KMS-11 (cell line): Measurements from ENCODE around the gene ZNF385B.

ENCODE experiments used
- H2AFZ ChIP-seq: fragments of 200-600 bp; sonication (generic); 2 replicates; pipeline ENCODE4 v1.6.1; 2016; ENCODE audit warnings: antibody characterized with exemption, mixed run types, low read depth
- H3K27ac ChIP-seq: fragments of 200-600 bp; sonication (generic); 2 replicates; pipeline ENCODE4 v1.6.1; 2016; ENCODE audit warnings: mild to moderate bottlenecking, mixed run types
- H3K27me3 ChIP-seq: fragments of 200-600 bp; sonication (generic); 2 replicates; pipeline ENCODE4 v1.6.1; 2017; ENCODE audit warnings: mild to moderate bottlenecking, low read depth, mixed run types, moderate library complexity; ENCODE audit not compliant: insufficient read depth
- H3K36me3 ChIP-seq: fragments of 200-600 bp; sonication (generic); 2 replicates; pipeline ENCODE4 v1.6.1; 2017; ENCODE audit warnings: mild to moderate bottlenecking, mixed run types; ENCODE audit not compliant: insufficient read depth
- H3K4me1 ChIP-seq: fragments of 200-600 bp; sonication (generic); 2 replicates; pipeline ENCODE4 v1.6.1; 2016; ENCODE audit warnings: mild to moderate bottlenecking, low read depth, mixed run types; ENCODE audit not compliant: poor library complexity, severe bottlenecking
- H3K4me2 ChIP-seq: fragments of 200-600 bp; sonication (generic); 2 replicates; pipeline ENCODE4 v1.7.0; 2016; ENCODE audit warnings: mild to moderate bottlenecking, mixed run types
- H3K4me3 ChIP-seq: fragments of 200-600 bp; sonication (generic); IDR thresholded peaks from 2 replicates; pipeline ENCODE4 v1.6.1; 2017; ENCODE audit warnings: low read depth, low read length, mixed read lengths; ENCODE audit not compliant: insufficient read depth
- H3K79me2 ChIP-seq: fragments of 200-600 bp; sonication (generic); 2 replicates; pipeline ENCODE4 v1.6.1; 2016; ENCODE audit warnings: low read depth, mixed run types; ENCODE audit not compliant: insufficient read depth
- H3K9ac ChIP-seq: fragments of 200-600 bp; sonication (generic); 2 replicates; pipeline ENCODE4 v1.6.1; 2016; ENCODE audit warnings: mild to moderate bottlenecking, mixed run types
- H4K20me1 ChIP-seq: fragments of 200-600 bp; sonication (generic); 2 replicates; pipeline ENCODE4 v1.6.1; 2016; ENCODE audit warnings: mild to moderate bottlenecking, mixed run types; ENCODE audit not compliant: insufficient read depth
- TF ChIP-seq, protein P1 (sequence below): fragments of 200-600 bp; sonication (generic); conservative IDR thresholded peaks from 2 replicates; pipeline ENCODE4 v1.6.1; 2017; ENCODE audit warnings: low read depth, mild to moderate bottlenecking, antibody characterized with exemption, low read length, moderate library complexity, mixed read lengths

Gene ZNF385B

DNA sequence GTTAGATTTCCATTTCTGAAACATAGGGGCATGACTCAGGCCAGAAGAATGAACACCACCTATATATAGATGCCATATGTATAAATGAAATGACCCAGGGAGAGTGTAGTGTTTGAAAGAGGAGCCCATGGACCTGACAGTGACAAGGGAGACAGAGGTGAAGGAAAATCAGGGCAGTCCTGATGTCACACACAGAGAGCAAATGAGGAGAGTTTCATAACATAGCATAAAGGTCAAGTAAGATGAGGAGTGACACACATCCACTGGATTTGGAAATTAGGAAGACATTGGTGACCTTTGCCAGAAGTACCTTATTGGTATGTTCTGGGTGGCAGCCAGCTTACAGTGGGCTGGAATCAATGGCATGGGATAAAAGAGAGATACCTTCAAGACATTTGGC lies 276.7 kb downstream of the ZNF385B start:
- H3K27me3 ChIP-seq = no peaks in the 10 kb centered on the region
- no peaks in the 10 kb centered on the region for H4K20me1 ChIP-seq
- no peak overlapping the region for H3K27ac ChIP-seq
- H3K4me2 ChIP-seq = no peak overlapping the region
- TF ChIP-seq, protein P1, sequence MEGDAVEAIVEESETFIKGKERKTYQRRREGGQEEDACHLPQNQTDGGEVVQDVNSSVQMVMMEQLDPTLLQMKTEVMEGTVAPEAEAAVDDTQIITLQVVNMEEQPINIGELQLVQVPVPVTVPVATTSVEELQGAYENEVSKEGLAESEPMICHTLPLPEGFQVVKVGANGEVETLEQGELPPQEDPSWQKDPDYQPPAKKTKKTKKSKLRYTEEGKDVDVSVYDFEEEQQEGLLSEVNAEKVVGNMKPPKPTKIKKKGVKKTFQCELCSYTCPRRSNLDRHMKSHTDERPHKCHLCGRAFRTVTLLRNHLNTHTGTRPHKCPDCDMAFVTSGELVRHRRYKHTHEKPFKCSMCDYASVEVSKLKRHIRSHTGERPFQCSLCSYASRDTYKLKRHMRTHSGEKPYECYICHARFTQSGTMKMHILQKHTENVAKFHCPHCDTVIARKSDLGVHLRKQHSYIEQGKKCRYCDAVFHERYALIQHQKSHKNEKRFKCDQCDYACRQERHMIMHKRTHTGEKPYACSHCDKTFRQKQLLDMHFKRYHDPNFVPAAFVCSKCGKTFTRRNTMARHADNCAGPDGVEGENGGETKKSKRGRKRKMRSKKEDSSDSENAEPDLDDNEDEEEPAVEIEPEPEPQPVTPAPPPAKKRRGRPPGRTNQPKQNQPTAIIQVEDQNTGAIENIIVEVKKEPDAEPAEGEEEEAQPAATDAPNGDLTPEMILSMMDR = no peak
- H3K9ac ChIP-seq = no peak overlapping the region
- no peaks in the 10 kb centered on the region for H3K79me2 ChIP-seq
- no peak overlapping the region for H2AFZ ChIP-seq
- no peaks in the 10 kb centered on the region for H3K36me3 ChIP-seq
- peaks cover 8% of the 10 kb centered on the region for H3K4me1 ChIP-seq
- no peak overlapping the region for H3K4me3 ChIP-seq

DNA sequence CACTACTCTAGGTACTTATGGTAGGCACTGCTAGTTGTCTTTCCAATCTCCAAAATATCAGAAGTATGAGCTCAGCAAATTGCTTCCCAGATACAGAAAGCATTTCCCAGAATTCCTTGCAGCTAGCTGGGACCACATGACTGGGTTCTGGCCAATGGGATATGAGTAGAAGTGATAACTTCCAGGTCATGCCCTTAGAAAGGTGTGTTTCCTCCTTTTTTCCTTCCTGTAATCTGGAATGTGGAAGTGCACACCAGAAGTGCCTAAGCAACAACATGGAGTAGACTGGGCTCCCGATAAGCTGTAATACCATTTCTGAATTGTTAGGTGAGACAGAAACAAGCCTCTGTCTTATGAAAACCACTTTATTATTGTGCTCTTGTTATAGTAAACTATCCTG lies 279.8 kb downstream of the ZNF385B start:
- TF ChIP-seq, protein P1 = no peak
- no peak overlapping the region for H2AFZ ChIP-seq
- H3K4me3 ChIP-seq = no peak overlapping the region
- no peak overlapping the region for H3K4me2 ChIP-seq
- H3K79me2 ChIP-seq = no peaks in the 10 kb centered on the region
- no peaks in the 10 kb centered on the region for H3K36me3 ChIP-seq
- no peak overlapping the region for H3K27ac ChIP-seq
- H3K9ac ChIP-seq = no peak overlapping the region
- no peaks in the 10 kb centered on the region for H4K20me1 ChIP-seq
- no peaks in the 10 kb centered on the region for H3K27me3 ChIP-seq
- no peaks in the 10 kb centered on the region for H3K4me1 ChIP-seq

DNA sequence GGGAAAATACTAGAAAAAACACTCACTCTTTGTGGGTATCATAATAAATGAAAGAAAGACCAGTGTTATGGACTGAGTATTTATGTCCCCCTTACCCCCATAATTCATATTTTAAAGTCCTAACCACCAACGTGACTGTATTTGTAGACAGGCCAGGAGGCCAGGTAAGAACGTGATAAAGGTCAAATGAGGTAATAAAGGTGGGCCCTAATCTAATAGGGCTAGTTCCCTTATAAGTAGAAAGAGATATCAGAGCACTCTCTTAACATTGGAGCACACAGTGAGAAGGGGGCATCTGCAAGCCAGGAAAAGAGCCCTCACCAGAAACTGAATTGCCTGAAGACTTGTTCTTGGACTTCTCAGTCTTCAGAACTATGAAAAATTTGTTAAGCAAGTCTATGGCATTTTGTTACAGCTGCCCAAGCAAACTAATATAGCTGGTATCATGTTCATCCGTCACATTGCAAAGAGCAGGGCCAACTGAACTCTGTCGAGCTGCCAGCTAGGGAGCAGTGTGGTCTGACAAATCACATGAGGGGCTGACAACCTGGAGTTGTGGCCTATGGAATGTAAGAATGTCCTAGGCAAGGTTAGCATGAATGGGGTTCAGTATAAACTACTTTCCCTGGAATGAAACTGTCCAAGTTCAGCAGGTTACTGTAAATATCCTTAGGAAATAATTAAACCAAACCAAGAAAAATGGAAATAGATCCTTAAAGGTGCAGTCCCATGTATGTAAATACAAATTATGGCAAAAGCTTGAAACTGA lies 280.9 kb downstream of the ZNF385B start:
- H3K9ac ChIP-seq = no peak overlapping the region
- TF ChIP-seq, protein P1 = no peak

DNA sequence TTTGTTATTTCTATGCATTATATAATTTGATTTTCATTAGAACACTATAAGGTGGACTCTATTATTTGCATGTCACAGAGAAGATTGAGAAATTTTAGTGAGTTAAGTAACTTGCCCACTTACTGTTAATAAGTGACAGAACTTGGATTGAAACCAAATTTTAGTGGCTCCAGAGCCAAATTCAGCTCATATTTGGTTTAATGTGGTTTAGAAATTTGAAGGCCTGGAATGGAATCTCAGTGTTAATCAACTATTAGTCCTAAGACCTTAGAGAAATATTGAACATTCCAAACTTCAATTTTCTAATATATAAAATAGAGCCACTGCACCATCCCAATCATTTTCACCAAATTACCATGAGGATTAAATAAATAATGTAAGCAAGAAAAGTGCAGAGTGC lies 281.6 kb downstream of the ZNF385B start:
- TF ChIP-seq, protein P1 = no peak
- Histone ChIP-seq H4K20me1 (no peaks in the 10 kb centered on the region), H3K27me3 (no peaks in the 10 kb centered on the region), H3K9ac (no peak overlapping the region), H3K79me2 (no peaks in the 10 kb centered on the region), H3K27ac (no peak overlapping the region), H3K4me3 (no peak overlapping the region), H3K36me3 (no peaks in the 10 kb centered on the region), H3K4me2 (no peak overlapping the region), H3K4me1 (peaks cover 1% of the 10 kb centered on the region), H2AFZ (no peak overlapping the region)

More for the DNA sequence above, 280.9 kb downstream of the ZNF385B start:
- Histone ChIP-seq H3K36me3 (no peaks in the 10 kb centered on the region), H3K27ac (no peak overlapping the region), H4K20me1 (no peaks in the 10 kb centered on the region), H2AFZ (no peak overlapping the region), H3K4me2 (no peak overlapping the region), H3K4me1 (no peaks in the 10 kb centered on the region), H3K79me2 (no peaks in the 10 kb centered on the region), H3K27me3 (no peaks in the 10 kb centered on the region), H3K4me3 (no peak overlapping the region)
